Fibroblast of lung (primary cell): ENCODE results near the gene HMX1.

Experiments
- EZH2 ChIP-seq: IDR thresholded peaks from 2 replicates; pipeline ENCODE4 v1.5.1; 2012; ENCODE audit warnings: low read length, control low read depth, mild to moderate bottlenecking; ENCODE audit errors: missing control alignments
- TF ChIP-seq, protein P1 (sequence below), 2 donors: IDR thresholded peaks in 1 of 2; conservative IDR thresholded peaks in 1 of 2; 1 replicate in 1 of 2; 2 replicates in 1 of 2; pipeline ENCODE4 v1.5.1; 2011 to 2012; ENCODE audit warnings: low read length in 2 of 2, control low read depth in 1 of 2, inconsistent platforms in 1 of 2, low read depth in 1 of 2, mild to moderate bottlenecking in 1 of 2

GRCh38 chr4:8864912-8865680 is 6.5 kb downstream of the HMX1 start:
- TF ChIP-seq, protein P1, sequence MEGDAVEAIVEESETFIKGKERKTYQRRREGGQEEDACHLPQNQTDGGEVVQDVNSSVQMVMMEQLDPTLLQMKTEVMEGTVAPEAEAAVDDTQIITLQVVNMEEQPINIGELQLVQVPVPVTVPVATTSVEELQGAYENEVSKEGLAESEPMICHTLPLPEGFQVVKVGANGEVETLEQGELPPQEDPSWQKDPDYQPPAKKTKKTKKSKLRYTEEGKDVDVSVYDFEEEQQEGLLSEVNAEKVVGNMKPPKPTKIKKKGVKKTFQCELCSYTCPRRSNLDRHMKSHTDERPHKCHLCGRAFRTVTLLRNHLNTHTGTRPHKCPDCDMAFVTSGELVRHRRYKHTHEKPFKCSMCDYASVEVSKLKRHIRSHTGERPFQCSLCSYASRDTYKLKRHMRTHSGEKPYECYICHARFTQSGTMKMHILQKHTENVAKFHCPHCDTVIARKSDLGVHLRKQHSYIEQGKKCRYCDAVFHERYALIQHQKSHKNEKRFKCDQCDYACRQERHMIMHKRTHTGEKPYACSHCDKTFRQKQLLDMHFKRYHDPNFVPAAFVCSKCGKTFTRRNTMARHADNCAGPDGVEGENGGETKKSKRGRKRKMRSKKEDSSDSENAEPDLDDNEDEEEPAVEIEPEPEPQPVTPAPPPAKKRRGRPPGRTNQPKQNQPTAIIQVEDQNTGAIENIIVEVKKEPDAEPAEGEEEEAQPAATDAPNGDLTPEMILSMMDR (conservative IDR thresholded peaks at IDR 0.05 in 1 of 2, IDR thresholded peaks at IDR 0.05 in 1 of 2; ENCODE audit: low read depth in 1 of 2, low read length in 2 of 2) = no peak
- no peak for TF ChIP-seq EZH2
